Measurements from ENCODE around the gene STXBP6.
"Not testable (repeated sequence)": the region's sequence is repeated elsewhere in the genome, so short reads cannot be mapped to it uniquely, and the experiment has no call there.

The STXBP6 gene

DNA sequence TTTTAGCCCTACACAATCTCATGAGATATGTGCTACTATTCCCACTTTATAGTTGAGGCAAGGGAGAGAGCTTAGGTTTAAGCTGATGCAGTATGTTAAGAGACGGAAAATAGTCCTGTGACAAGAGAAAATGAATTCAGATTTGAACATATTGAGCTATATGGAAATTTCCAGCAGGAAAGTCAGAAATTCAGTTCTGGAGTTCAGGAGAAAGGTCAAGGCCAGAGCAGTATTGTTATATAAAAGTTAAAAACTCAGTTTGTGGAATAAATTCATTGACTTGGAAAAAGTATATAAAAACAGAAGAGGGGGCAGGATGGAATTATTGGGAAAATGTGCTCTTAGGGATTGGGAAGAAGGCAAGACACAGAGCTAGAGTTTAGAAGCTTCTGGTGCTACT, 248.9 kb downstream of the STXBP6 start:
- DNase-seq (ENCODE audit: low spot score), result no peak

- DNase-seq (ENCODE audit: low spot score), result no peak
Measured at GRCh38 chr14:24798911-24799462, 251.0 kb downstream of the STXBP6 start.

- no peak for DNase-seq (ENCODE audit: low spot score)
Measured at GRCh38 chr14:24795406-24795805, 254.5 kb downstream of the STXBP6 start.

DNA sequence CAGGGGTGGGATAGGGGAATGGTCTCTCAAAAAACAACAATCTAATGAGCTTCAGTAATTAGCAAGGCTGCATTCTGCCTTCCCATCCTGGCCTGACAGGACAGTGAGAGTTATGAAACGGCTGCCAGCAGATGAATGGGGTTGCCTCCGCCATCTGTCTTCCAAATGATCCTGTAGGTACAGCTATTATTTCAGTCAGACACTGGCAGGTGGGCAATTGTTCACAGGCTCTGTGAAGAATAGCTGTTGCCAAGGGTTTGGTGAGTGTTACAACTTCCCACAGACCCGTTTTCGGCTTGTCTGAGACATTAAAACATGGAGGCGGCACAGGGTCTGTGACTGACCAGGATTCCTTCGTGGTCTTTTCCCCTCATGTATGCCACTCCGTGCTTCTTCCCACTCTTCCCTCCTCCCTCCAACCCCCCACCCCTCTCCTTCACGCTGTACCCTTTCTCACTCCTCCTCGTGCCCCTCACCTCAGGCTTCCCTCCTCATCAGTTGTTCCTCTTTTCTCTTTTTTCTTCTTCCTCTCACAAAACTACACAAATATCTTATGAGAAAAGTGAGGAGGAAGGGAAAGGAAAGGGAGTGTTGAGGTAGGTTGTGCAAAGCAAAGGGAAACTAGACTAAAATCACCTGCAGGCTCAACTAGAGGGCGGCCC, 255.2 kb downstream of the STXBP6 start:
- no peak for DNase-seq (ENCODE audit: low spot score)

- no peak for DNase-seq (ENCODE audit: low spot score)
Measured at GRCh38 chr14:24790196-24790595, 259.8 kb downstream of the STXBP6 start.

DNA sequence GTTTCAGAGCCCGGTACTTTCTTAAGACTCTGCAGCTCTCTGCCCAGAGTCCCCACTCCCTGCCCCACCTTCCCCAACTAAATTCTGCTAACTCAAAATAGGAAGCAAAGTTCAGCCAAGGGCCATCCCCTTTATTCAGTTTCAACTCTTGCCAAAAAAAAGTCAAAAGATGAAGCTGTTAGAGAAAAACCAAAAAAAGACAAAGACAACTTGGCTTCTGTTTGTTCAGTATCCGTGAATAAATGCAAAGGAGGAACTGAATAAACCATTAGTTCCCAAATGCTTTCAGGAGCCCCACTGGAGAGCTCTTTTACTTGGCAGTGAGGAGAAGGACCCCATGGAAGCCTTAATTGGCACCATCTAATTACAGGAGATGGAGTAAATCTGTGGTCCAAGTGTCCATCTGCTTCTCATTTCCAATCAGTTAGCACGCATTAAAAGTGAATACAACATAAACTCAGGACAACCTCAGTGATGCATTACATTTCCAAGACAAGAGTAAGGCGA, 260.5 kb downstream of the STXBP6 start:
- no peak for DNase-seq (ENCODE audit: low spot score)

- DNase-seq (ENCODE audit: low spot score), result no peak
Measured at GRCh38 chr14:24785698-24786097, 264.2 kb downstream of the STXBP6 start.

DNA sequence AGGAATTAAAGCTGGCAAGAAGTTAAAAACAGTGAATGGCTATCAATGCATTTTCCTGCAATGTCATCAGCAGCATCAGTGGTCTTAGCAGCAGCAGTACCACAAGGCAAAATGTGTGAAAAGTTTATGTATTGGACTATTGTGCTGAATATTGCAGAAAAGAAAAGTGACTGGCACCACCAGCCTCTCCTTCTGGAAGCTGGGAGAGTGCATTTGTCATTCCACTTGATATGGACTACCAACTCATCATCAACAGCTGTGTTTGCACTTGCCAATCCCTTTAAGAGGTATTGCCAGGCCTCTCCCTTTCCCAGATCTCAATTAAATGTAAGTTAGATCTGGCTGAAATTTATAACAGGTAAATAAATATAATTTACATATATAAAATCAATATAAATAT, 265.0 kb downstream of the STXBP6 start:
- no peak for DNase-seq (ENCODE audit: low spot score)

DNA sequence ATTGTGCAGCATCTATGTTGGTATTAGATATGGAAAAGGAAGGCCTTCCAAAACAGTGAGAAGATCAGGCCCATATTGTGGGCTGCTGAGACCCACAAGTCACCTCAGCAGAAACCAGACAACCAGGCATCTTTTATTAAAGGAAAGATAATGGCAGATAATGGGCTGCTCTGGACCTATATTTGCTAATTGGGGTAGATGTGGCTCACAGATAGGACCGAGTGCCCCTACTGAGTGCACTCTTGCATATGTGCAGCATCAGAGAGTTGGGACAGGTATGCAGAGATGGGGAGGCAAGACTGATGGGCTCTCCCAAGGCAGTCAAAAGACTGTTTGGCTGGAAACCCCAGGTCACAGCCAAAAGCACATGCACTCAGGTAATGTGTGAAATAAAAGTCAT, 266.2 kb downstream of the STXBP6 start:
- no peak for DNase-seq (ENCODE audit: low spot score)

- DNase-seq (ENCODE audit: low spot score), result no peak
Measured at GRCh38 chr14:24780281-24780680, 269.7 kb downstream of the STXBP6 start.

DNA sequence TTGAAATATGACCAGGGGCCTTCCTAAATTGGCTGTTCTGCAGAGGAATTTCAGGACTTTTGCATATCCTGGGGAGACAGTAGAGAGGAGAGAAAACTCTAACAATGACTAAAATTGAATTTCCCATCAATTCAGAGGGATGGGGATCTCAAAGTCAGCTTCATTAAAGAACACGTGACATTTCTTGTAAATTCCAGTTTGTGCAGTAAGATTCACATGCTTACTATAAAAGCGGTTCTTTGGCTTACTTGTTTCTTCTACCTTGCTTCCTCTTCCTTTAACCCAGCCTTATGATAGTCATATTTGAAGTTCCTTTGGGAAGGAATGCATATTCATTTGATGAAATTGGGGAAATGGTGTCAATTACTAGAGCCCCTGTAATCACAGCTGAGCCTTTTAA, 272.3 kb downstream of the STXBP6 start:
- no peak for DNase-seq (ENCODE audit: low spot score)

DNA sequence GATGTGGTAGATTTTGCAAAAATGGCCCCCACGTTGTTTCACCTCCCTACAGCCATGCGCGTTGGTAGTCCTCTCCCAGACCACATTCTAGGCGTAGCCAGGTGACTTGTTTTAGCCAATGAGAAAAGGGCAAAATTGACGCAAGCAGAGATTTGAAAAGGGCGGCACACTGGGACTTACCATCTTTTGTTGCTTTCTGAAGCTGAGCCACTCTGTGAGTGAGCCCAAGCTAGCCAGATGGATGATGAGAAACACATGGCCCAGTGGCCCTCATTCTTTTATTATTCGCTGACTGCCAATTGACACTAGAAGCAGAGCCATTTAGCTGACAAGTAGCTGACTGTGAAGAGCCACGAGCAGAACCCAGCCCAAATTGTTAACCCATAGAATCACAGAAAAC, 274.0 kb downstream of the STXBP6 start:
- DNase-seq (ENCODE audit: low spot score), result no peak

- DNase-seq (ENCODE audit: low spot score), result no peak
Measured at GRCh38 chr14:24774187-24774915, 275.6 kb downstream of the STXBP6 start.

- not testable (repeated sequence) for DNase-seq (ENCODE audit: low spot score)
Measured at GRCh38 chr14:24773564-24773963, 276.4 kb downstream of the STXBP6 start.

DNA sequence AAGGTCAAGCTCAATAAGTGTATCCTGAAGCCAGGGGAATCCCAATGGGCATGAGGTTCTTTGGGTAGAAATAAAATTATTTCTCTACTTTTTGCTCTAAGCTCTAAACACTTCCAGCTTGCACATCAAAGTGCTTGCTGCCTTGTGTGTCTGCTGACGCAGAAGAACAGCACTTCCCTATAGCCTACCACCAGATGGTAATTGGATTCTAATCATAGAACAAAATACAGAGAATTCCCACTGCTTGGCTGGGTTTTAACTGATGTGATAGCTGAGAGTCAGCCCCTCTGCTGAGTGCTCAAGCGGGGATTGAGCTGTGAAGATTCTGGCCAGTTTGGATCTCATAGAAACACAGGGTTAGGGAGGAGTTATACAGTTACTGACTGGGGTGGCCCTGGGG, 283.5 kb downstream of the STXBP6 start:
- no peak for DNase-seq (ENCODE audit: low spot score)

DNA sequence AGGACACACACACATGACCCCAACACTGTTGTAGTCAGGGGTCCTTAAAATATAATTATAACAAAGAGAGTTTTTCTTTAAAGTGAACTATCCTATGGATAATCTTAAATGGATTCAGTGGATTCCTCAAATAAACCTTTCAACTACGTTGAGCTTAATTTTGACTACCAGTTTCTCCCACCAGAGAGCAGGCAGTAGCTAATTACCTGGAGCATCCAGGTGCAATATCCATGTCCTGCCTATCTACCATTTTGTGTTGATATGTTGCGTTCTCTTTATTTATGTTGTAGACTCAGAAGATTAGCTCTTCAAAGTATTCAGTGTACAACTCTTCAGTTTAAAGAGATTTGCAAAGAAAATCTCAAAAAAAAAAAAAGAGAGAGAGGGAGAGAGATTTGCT, 288.8 kb downstream of the STXBP6 start:
- no peak for DNase-seq (ENCODE audit: low spot score)

Measured in hematopoietic multipotent progenitor cell treated with erythropoietin and hydrocortisone succinate and interleukin-3 and kit ligand, for 17 days (in vitro differentiated cells).